ENCODE data around the gene HPSE2. TPM values are rescaled to one million over a fixed set of nuclear protein-coding genes. Genes with fewer than 3 reads are reported as not detected.

HPSE2 gene
- total and polyA plus RNA-seq, 2 of the 13 experiments (the other 11 are each of a cell fraction or from before 2014, with no cell fraction given), result 0.01 TPM; not detected in 1

GRCh38 chr10:98632456-98633150 lies 603.0 kb downstream of the HPSE2 start:
- Histone ChIP-seq H3K9me3 (ENCODE audit: low read length) (no peaks in the 10 kb centered on the region), H3K4me3 (replicated peaks in 1 of 3; ENCODE audit: insufficient read depth in 1 of 3, low read depth in 2 of 3, low read length in 3 of 3) (no peak overlapping the region), H4K20me1 (ENCODE audit: insufficient read depth, low read length) (no peaks in the 10 kb centered on the region), H3K9ac (ENCODE audit: insufficient read depth, low read depth, low read length) (no peak overlapping the region), H3K27ac (ENCODE audit: extremely low read length, insufficient read depth, low read length) (no peak overlapping the region), H3K36me3 (replicated peaks in 1 of 2; ENCODE audit: control insufficient read depth in 1 of 2, insufficient read depth in 2 of 2, low read length in 2 of 2) (no peaks in the 10 kb centered on the region), H3K4me2 (ENCODE audit: low read depth, low read length) (no peak overlapping the region), H3K79me2 (ENCODE audit: insufficient read depth, low read length) (no peaks in the 10 kb centered on the region), H2AFZ (ENCODE audit: low read length) (no peak overlapping the region), H3K27me3 (ENCODE audit: control insufficient read depth in 1 of 2, insufficient read depth in 2 of 2, low read length in 2 of 2) (no peaks in the 10 kb centered on the region), H3K4me1 (ENCODE audit: insufficient read depth, low read length) (no peaks in the 10 kb centered on the region)
- DNase-seq (ENCODE audit: low spot score) (no peak), FAIRE-seq (no peak), ATAC-seq (no peak)
- TF ChIP-seq BRD4 (CRISPR knock-in tag; IDR thresholded peaks at IDR 0.05) (no peak), BATF2 (CRISPR knock-in tag; IDR thresholded peaks at IDR 0.05) (no peak), ZNF276 (CRISPR knock-in tag; IDR thresholded peaks at IDR 0.05; ENCODE audit: low read depth) (no peak), THAP7 (CRISPR knock-in tag; IDR thresholded peaks at IDR 0.05) (no peak), SP140L (CRISPR knock-in tag; IDR thresholded peaks at IDR 0.05; ENCODE audit: borderline replicate concordance) (no peak), ZNF710 (CRISPR knock-in tag; IDR thresholded peaks at IDR 0.05; ENCODE audit: borderline replicate concordance) (no peak), TAF15 (IDR thresholded peaks at IDR 0.05; ENCODE audit: low read depth, low read length, poor library complexity, severe bottlenecking) (no peak), TBX2 (CRISPR knock-in tag; IDR thresholded peaks at IDR 0.05; ENCODE audit: borderline replicate concordance) (no peak), JDP2 (CRISPR knock-in tag; IDR thresholded peaks at IDR 0.05; ENCODE audit: borderline replicate concordance) (no peak), GTF3A (CRISPR knock-in tag; conservative IDR thresholded peaks at IDR 0.05) (no peak), MEF2D (CRISPR knock-in tag; IDR thresholded peaks at IDR 0.05) (no peak), ZFP36L1 (CRISPR knock-in tag; IDR thresholded peaks at IDR 0.05) (no peak), ARNT (IDR thresholded peaks at IDR 0.05) (no peak)
- POLR2A ChIA-PET, result no interaction called here
- BruUV-seq (replicated peaks), result no TSS peak
- in situ Hi-C loops (cut with HindIII; ENCODE audit: extremely low pct_ligation_motif_present, low pct_unique_long_range_greater_than_20kb), result no loop called here
- WGBS (ENCODE audit: low lambda C conversion rate), result 8% methylated on average over 7 of the region's 7 CpGs
- CTCF ChIA-PET (ENCODE audit: low intra/inter-chr PET ratio, low total read pairs), result no interaction called here
- intact Hi-C loops (cut with micrococcal nuclease; ENCODE audit: unreplicated experiment), result no loop called here
